ENCODE measurements around the gene CALHM5. TPM values are rescaled to one million over a fixed set of nuclear protein-coding genes. Genes with fewer than 3 reads are reported as not detected.

CALHM5 gene
- total RNA-seq, 1 experiment from 2014 or later: 0.05 TPM

- H3K9me3 Mint-ChIP-seq (ENCODE audit: low read depth, unreplicated experiment): no peaks in the 10 kb centered on the region
- CTCF ChIA-PET: no interaction called here
- no peak within 1 kb of the TSS for H3K27ac Mint-ChIP-seq (ENCODE audit: unreplicated experiment)
- no TSS peak for BruUV-seq (replicated peaks)
- no peak for DNase-seq
- no peak within 1 kb of the TSS for H3K4me3 Mint-ChIP-seq (ENCODE audit: low read depth, unreplicated experiment)
- no peaks in the 10 kb centered on the region for H3K36me3 Mint-ChIP-seq (ENCODE audit: insufficient read depth, unreplicated experiment)
- intact Hi-C loops (cut with micrococcal nuclease; ENCODE audit: unreplicated experiment): no loop called here
- no peaks in the 10 kb centered on the region for H3K4me1 Mint-ChIP-seq (ENCODE audit: low read depth, unreplicated experiment)
- TF ChIP-seq CTCF (IDR thresholded peaks at IDR 0.05; ENCODE audit: unreplicated experiment): no peak
- H3K27me3 Mint-ChIP-seq (ENCODE audit: unreplicated experiment): peaks cover 7% of the 10 kb centered on the region
Observed at GRCh38 chr6:116545651-116546050, 34.2 kb downstream of the CALHM5 start, which contains the start of gene TRAPPC3L. Gene TRAPPC3L, minus strand, starts transcription at chr6:116545684. Its CDS starts 170 bp downstream, at chr6:116545514.

GRCh38 chr6:116547358-116547757 lies 35.9 kb downstream of the CALHM5 start:
- Mint-ChIP-seq H3K4me3 (ENCODE audit: low read depth, unreplicated experiment) (no peak overlapping the region), H3K9me3 (ENCODE audit: low read depth, unreplicated experiment) (no peaks in the 10 kb centered on the region), H3K27me3 (ENCODE audit: unreplicated experiment) (no peaks in the 10 kb centered on the region), H3K4me1 (ENCODE audit: low read depth, unreplicated experiment) (no peaks in the 10 kb centered on the region), H3K27ac (ENCODE audit: unreplicated experiment) (no peak overlapping the region), H3K36me3 (ENCODE audit: insufficient read depth, unreplicated experiment) (no peaks in the 10 kb centered on the region)
- no TSS peak for BruUV-seq (replicated peaks)
- DNase-seq: no peak
- CTCF ChIA-PET: interaction anchor here (1.3 kb wide), 1 partner anchor 11 kb away, joined by 3 read pairs; no protein-coding TSS in a partner anchor
- TF ChIP-seq CTCF (IDR thresholded peaks at IDR 0.05; ENCODE audit: unreplicated experiment): no peak
- intact Hi-C loops (cut with micrococcal nuclease; ENCODE audit: unreplicated experiment): no loop called here

- DNase-seq: no peak
- Mint-ChIP-seq H3K4me1 (ENCODE audit: low read depth, unreplicated experiment) (no peaks in the 10 kb centered on the region), H3K27me3 (ENCODE audit: unreplicated experiment) (no peaks in the 10 kb centered on the region), H3K9me3 (ENCODE audit: low read depth, unreplicated experiment) (no peaks in the 10 kb centered on the region), H3K4me3 (ENCODE audit: low read depth, unreplicated experiment) (no peak overlapping the region), H3K36me3 (ENCODE audit: insufficient read depth, unreplicated experiment) (no peaks in the 10 kb centered on the region), H3K27ac (ENCODE audit: unreplicated experiment) (no peak overlapping the region)
- BruUV-seq (replicated peaks): no TSS peak
- TF ChIP-seq CTCF (IDR thresholded peaks at IDR 0.05; ENCODE audit: unreplicated experiment): no peak
- CTCF ChIA-PET: no interaction called here
- intact Hi-C loops (cut with micrococcal nuclease; ENCODE audit: unreplicated experiment): no loop called here
Observed at GRCh38 chr6:116550796-116551195, 39.4 kb downstream of the CALHM5 start.

GRCh38 chr6:116553451-116553850 lies 42.0 kb downstream of the CALHM5 start, which contains the start of gene CALHM4:
Gene CALHM4, plus strand, starts transcription at chr6:116553751. Its CDS starts 43 bp downstream, at chr6:116553794.
- Mint-ChIP-seq H3K27ac (ENCODE audit: unreplicated experiment) (no peak within 1 kb of the TSS), H3K9me3 (ENCODE audit: low read depth, unreplicated experiment) (no peaks in the 10 kb centered on the region), H3K27me3 (ENCODE audit: unreplicated experiment) (no peaks in the 10 kb centered on the region), H3K4me1 (ENCODE audit: low read depth, unreplicated experiment) (peaks cover 12% of the 10 kb centered on the region), H3K4me3 (ENCODE audit: low read depth, unreplicated experiment) (no peak within 1 kb of the TSS), H3K36me3 (ENCODE audit: insufficient read depth, unreplicated experiment) (no peaks in the 10 kb centered on the region)
- TF ChIP-seq CTCF (IDR thresholded peaks at IDR 0.05; ENCODE audit: unreplicated experiment): no peak
- CTCF ChIA-PET: interaction anchor here (1.1 kb wide), 1 partner anchor 10 kb away, joined by 3 read pairs; no protein-coding TSS in a partner anchor
- intact Hi-C loops (cut with micrococcal nuclease; ENCODE audit: unreplicated experiment): no loop called here
- DNase-seq: no peak
- BruUV-seq (replicated peaks): no TSS peak

All from Calu3 (cell line).